Measurements from ENCODE around the gene GRM8.

DNA sequence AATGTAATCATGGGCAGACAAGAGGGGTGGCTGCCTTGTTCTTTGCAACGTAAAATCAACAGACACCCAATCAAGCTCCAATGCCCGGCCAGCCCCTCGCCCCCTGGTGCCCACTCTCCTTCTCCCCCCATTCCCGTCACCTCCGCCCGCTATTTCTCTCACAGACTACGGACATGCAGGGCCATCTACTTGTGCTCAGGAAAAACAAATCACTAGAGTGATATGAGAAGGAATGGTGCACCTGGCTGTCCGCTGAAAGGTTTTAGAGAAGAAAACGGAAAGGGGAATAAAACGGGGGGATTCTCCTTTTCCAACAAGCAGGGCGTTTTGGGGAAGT is 396 bp downstream of the GRM8 start:
- TF ChIP-seq, protein P1, sequence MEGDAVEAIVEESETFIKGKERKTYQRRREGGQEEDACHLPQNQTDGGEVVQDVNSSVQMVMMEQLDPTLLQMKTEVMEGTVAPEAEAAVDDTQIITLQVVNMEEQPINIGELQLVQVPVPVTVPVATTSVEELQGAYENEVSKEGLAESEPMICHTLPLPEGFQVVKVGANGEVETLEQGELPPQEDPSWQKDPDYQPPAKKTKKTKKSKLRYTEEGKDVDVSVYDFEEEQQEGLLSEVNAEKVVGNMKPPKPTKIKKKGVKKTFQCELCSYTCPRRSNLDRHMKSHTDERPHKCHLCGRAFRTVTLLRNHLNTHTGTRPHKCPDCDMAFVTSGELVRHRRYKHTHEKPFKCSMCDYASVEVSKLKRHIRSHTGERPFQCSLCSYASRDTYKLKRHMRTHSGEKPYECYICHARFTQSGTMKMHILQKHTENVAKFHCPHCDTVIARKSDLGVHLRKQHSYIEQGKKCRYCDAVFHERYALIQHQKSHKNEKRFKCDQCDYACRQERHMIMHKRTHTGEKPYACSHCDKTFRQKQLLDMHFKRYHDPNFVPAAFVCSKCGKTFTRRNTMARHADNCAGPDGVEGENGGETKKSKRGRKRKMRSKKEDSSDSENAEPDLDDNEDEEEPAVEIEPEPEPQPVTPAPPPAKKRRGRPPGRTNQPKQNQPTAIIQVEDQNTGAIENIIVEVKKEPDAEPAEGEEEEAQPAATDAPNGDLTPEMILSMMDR (conservative IDR thresholded peaks at IDR 0.05; ENCODE audit: low read length) = no peak
- no peak for TF ChIP-seq EZH2phosphoT487 (IDR thresholded peaks at IDR 0.05; ENCODE audit: borderline replicate concordance)
